CD14-positive monocyte (primary cell): ENCODE measurements around the gene GUCA1C. TPM values are rescaled to one million over a fixed set of nuclear protein-coding genes. Genes with fewer than 3 reads are reported as not detected.

Experiments used
- DNase-seq, 3 donors: peaks; one replicate each; pipeline ENCODE4 v3.0.0-alpha.2; 2011 to 2022
- H2AFZ ChIP-seq: 2 replicates; pipeline ENCODE4 v1.6.0; 2012; ENCODE audit warnings: mild to moderate bottlenecking, low read depth, low read length, inconsistent platforms; ENCODE audit not compliant: insufficient read depth, poor library complexity, severe bottlenecking
- H3K27ac ChIP-seq, 2 donors: 1 replicate in 1 of 2; 2 replicates in 1 of 2; pipeline ENCODE4 v1.5.1; 2012 to 2013; ENCODE audit warnings: low read length in 2 of 2, control low read depth in 1 of 2, inconsistent platforms in 1 of 2, low read depth in 1 of 2, mild to moderate bottlenecking in 1 of 2
- H3K27me3 ChIP-seq, 2 donors: one replicate each; pipeline versions ENCODE4 v1.6.0 to v1.6.1; 2011 to 2013; ENCODE audit warnings: low read length in 2 of 2; ENCODE audit not compliant: control insufficient read depth in 2 of 2, insufficient read depth in 2 of 2
- H3K36me3 ChIP-seq, 2 donors: replicated peaks in 1 of 2; 1 replicate in 1 of 2; 2 replicates in 1 of 2; pipeline versions ENCODE4 v1.5.1 to v1.6.1; 2012 to 2013; ENCODE audit warnings: low read length in 2 of 2, control low read depth in 1 of 2, inconsistent platforms in 1 of 2, mild to moderate bottlenecking in 1 of 2; ENCODE audit not compliant: insufficient read depth in 2 of 2, control insufficient read depth in 1 of 2
- H3K4me1 ChIP-seq, 2 donors: 1 replicate in 1 of 2; 2 replicates in 1 of 2; pipeline versions ENCODE4 v1.5.1 to v1.6.1; 2012 to 2013; ENCODE audit warnings: low read length in 2 of 2, control low read depth in 1 of 2, inconsistent platforms in 1 of 2, mild to moderate bottlenecking in 1 of 2, moderate library complexity in 1 of 2; ENCODE audit not compliant: insufficient read depth in 2 of 2, control insufficient read depth in 1 of 2
- H3K4me2 ChIP-seq: replicated peaks from 2 replicates; pipeline ENCODE3; 2012; ENCODE audit warnings: low read length, moderate library complexity, mild to moderate bottlenecking; ENCODE audit not compliant: poor library complexity, severe bottlenecking; ENCODE audit errors: extremely low read depth
- H3K4me3 ChIP-seq, 3 experiments: fragments of 200-600 bp in 1 of 3; sonication (generic) in 1 of 3; replicated peaks in 1 of 3; 1 replicate in 2 of 3; 2 replicates in 1 of 3; pipeline ENCODE4 v1.5.1; 2011 to 2013; ENCODE audit warnings: low read length in 3 of 3, mild to moderate bottlenecking in 3 of 3, control low read depth in 2 of 3, low read depth in 2 of 3, inconsistent platforms in 1 of 3, moderate library complexity in 1 of 3
- H3K79me2 ChIP-seq: 2 replicates; pipeline ENCODE4 v1.6.0; 2012; ENCODE audit warnings: mild to moderate bottlenecking, control low read depth, inconsistent platforms, low read length, moderate library complexity; ENCODE audit not compliant: insufficient read depth
- H3K9ac ChIP-seq: 2 replicates; pipeline ENCODE4 v1.6.0; 2017; ENCODE audit warnings: low read length, mild to moderate bottlenecking; ENCODE audit not compliant: insufficient read depth, poor library complexity, severe bottlenecking
- H3K9me3 ChIP-seq, 2 donors: replicated peaks in 1 of 2; 1 replicate in 1 of 2; 2 replicates in 1 of 2; pipeline versions ENCODE4 v1.5.1 to v1.6.1; 2012 to 2013; ENCODE audit warnings: low read length in 2 of 2, control low read depth in 1 of 2; ENCODE audit not compliant: control insufficient read depth in 1 of 2, insufficient read depth in 1 of 2
- H4K20me1 ChIP-seq: 2 replicates; pipeline ENCODE4 v1.6.0; 2012; ENCODE audit warnings: mild to moderate bottlenecking, low read length, control low read depth, moderate library complexity; ENCODE audit not compliant: insufficient read depth
- H3K27ac Mint-ChIP-seq, 7 donors: one replicate each; pipeline ENCODE4 v1.8.0; 2020; ENCODE audit warnings: mild to moderate bottlenecking in 7 of 7, mixed read lengths in 7 of 7, moderate library complexity in 6 of 7, inconsistent platforms in 2 of 7
- H3K27me3 Mint-ChIP-seq, 3 donors: one replicate each; pipeline ENCODE4 v1.8.0; 2021 to 2022; ENCODE audit warnings: low read depth in 3 of 3, mild to moderate bottlenecking in 3 of 3, mixed read lengths in 3 of 3, moderate library complexity in 3 of 3, inconsistent platforms in 1 of 3
- H3K36me3 Mint-ChIP-seq, 2 donors: one replicate each; pipeline ENCODE4 v1.8.0; 2020; ENCODE audit warnings: mixed read lengths in 2 of 2, inconsistent platforms in 1 of 2, mild to moderate bottlenecking in 1 of 2
- H3K4me1 Mint-ChIP-seq: one replicate; pipeline ENCODE4 v1.8.0; 2020; ENCODE audit warnings: mild to moderate bottlenecking, mixed read lengths
- H3K4me3 Mint-ChIP-seq, 2 donors: one replicate each; pipeline ENCODE4 v1.8.0; 2020; ENCODE audit warnings: mild to moderate bottlenecking in 2 of 2, mixed read lengths in 2 of 2, moderate library complexity in 1 of 2
- H3K9me3 Mint-ChIP-seq, 7 donors: one replicate each; pipeline ENCODE4 v1.8.0; 2020 to 2022; ENCODE audit warnings: mixed read lengths in 7 of 7, mild to moderate bottlenecking in 6 of 7, moderate library complexity in 6 of 7, inconsistent platforms in 2 of 7
- WGBS: methylation state at CpG from one replicate; pipeline ENCODE4 v1.1.5; 2013; ENCODE audit warnings: missing lambda C conversion rate; ENCODE audit not compliant: insufficient coverage; 5-methylcytosine and 5-hydroxymethylcytosine counted together
- intact Hi-C, 2 donors: fragments of 100-400 bp; cut with micrococcal nuclease; formaldehyde crosslinking; loops; one replicate each; pipeline versions ENCODE4 v1.15.0 to v1.15.1; 2023
- polyA plus RNA-seq, 3 donors: library from polyadenylated mRNA; depleted of rRNA in 1 of 3; unstranded in 2 of 3; stranded (reverse) in 1 of 3; fragments of 300-500 nt in 2 of 3; fragments of >200 nt in 1 of 3; fragmentation: Illumina TruSeq in 2 of 3; gene quantifications; 1 replicate in 2 of 3; 2 replicates in 1 of 3; pipeline ENCODE4 v1.2.3, GENCODE V29; 2012 to 2021
- TF ChIP-seq, protein P1 (sequence below): fragments of 200-600 bp; IDR thresholded peaks from one replicate; pipeline ENCODE4 v1.8.0; 2022; ENCODE audit warnings: antibody characterized with exemption, mild to moderate bottlenecking

The GUCA1C gene
- polyA plus RNA-seq, 3 donors: not detected

DNA sequence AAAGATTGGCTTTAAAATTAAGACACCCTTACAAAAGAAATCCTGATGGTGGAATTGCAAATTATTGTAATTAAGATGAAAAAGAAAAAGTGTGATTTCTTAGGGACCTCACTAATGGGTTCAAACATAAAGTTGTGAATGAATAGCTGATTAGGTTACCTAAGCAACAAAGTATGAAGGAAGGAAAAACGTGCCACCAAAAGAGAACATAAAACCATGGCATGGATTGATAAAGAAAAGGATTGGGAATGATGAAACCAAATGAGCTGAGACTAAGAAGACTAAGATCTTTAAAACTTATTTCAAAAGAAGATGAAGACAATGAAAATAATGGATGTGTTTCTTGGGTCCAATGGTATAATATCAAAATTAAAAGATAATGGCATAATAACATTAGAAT is 32.2 kb upstream of the GUCA1C start:
- H3K27ac ChIP-seq: no peak overlapping the region
- Mint-ChIP-seq H3K4me1 (no peaks in the 10 kb centered on the region), H3K27ac (no peak overlapping the region), H3K36me3 (no peaks in the 10 kb centered on the region), H3K4me3 (no peak overlapping the region), H3K9me3 (peaks cover 0 to 9% (median 2%) of the 10 kb centered on the region in 7 donors), H3K27me3 (no peaks in the 10 kb centered on the region)
- H3K9ac ChIP-seq: no peak overlapping the region
- intact Hi-C loops: no loop called here
- H3K27me3 ChIP-seq: no peaks in the 10 kb centered on the region
- H3K4me1 ChIP-seq: no peaks in the 10 kb centered on the region
- no peak overlapping the region for H3K4me3 ChIP-seq
- WGBS: no CpG with 5 or more reads among the region's 1 CpG
- H3K79me2 ChIP-seq: no peaks in the 10 kb centered on the region
- TF ChIP-seq, protein P1, sequence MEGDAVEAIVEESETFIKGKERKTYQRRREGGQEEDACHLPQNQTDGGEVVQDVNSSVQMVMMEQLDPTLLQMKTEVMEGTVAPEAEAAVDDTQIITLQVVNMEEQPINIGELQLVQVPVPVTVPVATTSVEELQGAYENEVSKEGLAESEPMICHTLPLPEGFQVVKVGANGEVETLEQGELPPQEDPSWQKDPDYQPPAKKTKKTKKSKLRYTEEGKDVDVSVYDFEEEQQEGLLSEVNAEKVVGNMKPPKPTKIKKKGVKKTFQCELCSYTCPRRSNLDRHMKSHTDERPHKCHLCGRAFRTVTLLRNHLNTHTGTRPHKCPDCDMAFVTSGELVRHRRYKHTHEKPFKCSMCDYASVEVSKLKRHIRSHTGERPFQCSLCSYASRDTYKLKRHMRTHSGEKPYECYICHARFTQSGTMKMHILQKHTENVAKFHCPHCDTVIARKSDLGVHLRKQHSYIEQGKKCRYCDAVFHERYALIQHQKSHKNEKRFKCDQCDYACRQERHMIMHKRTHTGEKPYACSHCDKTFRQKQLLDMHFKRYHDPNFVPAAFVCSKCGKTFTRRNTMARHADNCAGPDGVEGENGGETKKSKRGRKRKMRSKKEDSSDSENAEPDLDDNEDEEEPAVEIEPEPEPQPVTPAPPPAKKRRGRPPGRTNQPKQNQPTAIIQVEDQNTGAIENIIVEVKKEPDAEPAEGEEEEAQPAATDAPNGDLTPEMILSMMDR: no peak
- no peaks in the 10 kb centered on the region for H3K36me3 ChIP-seq
- no peak for DNase-seq
- H3K4me2 ChIP-seq: no peak overlapping the region
- no peaks in the 10 kb centered on the region for H4K20me1 ChIP-seq
- no peaks in the 10 kb centered on the region for H3K9me3 ChIP-seq
- no peak overlapping the region for H2AFZ ChIP-seq

DNA sequence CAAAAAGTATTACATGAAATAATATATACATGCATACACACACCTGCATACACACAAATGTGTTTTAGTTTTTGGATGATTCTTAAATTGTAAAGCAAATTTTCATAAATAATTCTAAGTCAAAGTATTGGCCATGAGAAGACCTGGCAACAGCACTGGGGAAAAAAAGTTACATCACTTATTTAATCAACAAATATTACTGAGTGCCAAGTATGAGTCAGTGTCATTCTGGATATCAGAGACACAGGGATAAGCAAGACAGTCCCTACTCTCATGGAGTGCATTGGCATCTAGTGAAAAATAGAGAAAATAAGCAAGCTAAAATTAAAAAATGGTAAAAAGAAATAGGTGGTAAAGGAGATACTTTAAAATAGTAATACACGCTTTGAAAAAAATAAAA is 29.4 kb upstream of the GUCA1C start:
- H3K36me3 Mint-ChIP-seq: no peaks in the 10 kb centered on the region
- H3K4me3 Mint-ChIP-seq: no peak overlapping the region
- DNase-seq: no peak
- H3K27me3 Mint-ChIP-seq: no peaks in the 10 kb centered on the region
- TF ChIP-seq, protein P1: no peak
- Histone ChIP-seq H4K20me1 (no peaks in the 10 kb centered on the region), H3K9ac (no peak overlapping the region), H3K27ac (no peak overlapping the region), H3K4me3 (no peak overlapping the region), H3K9me3 (no peaks in the 10 kb centered on the region), H3K4me2 (no peak overlapping the region), H3K27me3 (no peaks in the 10 kb centered on the region), H3K36me3 (no peaks in the 10 kb centered on the region), H3K4me1 (no peaks in the 10 kb centered on the region), H3K79me2 (no peaks in the 10 kb centered on the region), H2AFZ (no peak overlapping the region)
- WGBS: 80% methylated on average over 1 of the region's 1 CpG
- H3K4me1 Mint-ChIP-seq: no peaks in the 10 kb centered on the region
- H3K9me3 Mint-ChIP-seq: peaks cover 0 to 6% (median 0%) of the 10 kb centered on the region in 7 donors
- no peak overlapping the region for H3K27ac Mint-ChIP-seq
- intact Hi-C loops: no loop called here
